HG03103 (cell line): ENCODE measurements around the gene ACSF3.
A peak's percentile ranks its signal among the peaks of the same experiment; 100 is the strongest.

ENCODE experiments used
- ATAC-seq: cut with Tn5 transposase; IDR thresholded peaks from one replicate; pipeline ENCODE4 v1.9.1; 2021; ENCODE audit warnings: low read depth; ENCODE audit not compliant: unreplicated experiment

ACSF3 gene

DNA sequence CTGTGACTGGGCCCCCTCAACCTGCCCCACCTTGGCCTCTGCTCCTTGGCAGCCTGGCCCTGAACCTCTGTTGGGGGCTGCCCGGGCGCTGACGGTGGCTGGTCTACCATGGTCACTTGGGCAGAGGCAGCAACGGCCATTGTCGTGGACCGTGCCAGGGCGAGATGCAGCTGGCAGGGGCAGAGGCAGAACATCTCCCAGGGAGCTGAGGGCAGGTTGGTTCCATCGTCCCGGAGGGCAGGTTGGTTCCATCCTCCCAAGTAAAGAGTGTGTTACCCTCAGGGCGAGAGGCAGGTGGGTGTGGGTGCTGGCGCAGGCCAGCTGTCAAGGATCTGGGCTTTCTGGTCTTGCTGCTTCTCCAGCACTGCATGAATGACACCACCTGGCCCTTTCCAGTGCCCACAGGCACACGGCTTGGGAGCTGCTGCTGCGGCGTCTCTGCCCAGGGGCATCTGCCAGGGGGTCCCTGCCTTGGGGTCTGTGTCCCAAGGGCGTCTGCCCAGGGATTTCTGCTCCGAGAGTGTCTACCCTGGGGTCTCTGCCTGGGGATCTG lies 12.0 kb downstream of the ACSF3 start:
- no peak for ATAC-seq

DNA sequence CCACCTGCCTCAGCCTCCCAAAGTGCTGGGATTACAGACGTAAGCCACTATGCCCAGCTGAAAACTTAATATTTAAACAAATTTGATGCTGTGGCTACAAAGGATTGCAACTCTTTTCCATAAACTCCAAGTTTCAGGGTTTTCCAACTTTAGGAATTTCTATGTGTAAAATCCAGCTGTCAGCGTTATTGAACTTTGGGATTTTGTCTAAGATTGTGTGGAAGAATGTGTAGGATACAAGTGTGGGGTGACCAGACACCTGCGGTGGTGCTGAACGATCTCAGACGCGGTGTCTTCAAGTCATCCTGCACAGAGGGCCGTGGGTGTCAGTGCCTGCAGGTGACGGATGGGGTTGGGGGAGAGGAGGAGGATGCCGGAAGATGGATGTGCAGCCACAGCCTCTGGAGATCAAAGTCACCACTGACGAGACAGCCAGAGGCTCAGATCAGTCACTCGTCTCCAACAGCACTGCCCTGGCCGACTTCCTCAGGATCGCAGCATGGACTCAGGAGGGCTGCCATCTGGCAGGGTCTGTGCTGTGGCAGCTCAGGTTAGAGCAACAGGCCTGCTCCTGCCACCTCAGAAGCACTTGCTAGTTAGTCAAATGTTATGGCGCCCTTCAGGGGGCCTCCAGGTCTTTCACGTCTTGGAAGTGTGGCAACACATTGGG lies 13.0 kb downstream of the ACSF3 start:
- no peak for ATAC-seq

DNA sequence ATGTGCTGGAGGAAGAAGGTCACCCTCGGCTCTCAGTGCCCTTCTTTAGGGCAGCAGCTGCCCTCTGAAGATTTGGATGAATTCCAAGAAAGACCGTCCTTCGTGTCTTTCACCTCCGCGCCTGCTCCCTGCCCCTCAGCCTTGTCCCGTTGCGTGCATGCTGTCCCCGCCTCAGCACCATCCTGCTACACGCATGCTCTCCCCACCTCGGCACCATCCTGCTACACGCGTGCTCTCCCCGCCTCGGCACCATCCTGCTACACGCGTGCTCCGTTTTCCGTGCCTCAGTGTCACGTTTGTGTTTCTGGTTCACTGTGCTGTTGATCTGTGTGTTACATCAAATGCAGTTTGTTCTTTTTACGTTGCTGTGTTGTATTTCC lies 13.5 kb downstream of the ACSF3 start:
- ATAC-seq, result no peak

DNA sequence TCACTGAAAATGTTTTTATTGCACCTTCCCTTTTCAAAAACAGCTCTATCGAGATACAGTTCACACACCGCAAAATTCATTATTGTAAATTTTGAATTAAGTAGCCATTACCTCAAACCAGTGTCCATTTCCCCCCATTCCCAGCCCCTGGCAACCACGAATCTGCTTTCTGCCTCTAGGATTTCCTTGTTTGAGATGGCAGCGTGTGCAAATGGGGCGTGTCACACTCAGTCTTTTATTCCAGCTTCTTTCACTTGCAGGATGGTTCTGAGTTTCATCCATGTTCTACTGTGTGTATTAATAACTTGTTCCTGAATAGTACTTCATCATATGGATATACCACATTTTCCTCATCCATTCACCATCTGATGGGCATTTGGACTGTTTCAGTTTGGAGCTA lies 14.8 kb downstream of the ACSF3 start:
- ATAC-seq, result no peak

DNA sequence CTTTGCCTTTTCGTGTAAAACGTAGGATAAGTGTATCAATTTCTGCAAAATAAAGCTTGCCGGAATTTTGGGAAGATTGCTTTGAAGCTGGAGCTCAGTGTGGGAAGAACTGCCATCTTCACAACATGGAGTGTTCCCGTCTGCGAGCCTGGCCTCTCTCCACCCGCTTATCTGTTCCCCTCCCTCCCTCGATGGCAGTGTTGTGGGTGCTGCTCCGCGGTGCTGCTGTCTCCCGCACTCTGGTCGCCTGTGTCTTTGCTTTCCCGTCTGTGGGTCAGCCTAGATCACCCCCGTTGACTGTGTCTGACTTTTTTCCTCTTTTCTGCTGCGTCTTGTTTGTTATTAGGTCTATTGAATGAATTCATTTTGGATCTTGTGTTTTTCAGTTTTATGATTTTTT lies 17.0 kb downstream of the ACSF3 start:
- no peak for ATAC-seq

DNA sequence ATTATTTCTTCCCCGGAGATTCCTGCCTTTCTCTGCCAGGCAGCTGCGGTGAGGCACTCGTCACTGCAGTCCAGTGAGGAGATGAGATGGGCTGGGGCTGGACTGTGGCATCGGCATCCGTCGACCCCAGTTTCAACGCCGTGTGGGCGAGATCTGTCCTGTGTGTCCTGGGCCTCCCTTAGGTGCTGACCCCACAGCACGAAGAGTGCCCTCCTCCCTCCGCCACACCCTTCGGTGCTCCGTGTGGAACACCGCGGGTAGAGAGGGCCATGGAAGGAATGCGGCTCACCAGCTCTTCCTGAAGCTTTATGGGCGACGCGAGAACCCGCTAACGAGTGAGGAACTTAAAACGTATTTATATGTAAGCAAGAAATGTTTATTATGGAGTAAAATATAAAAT lies 17.6 kb downstream of the ACSF3 start:
- ATAC-seq, result no peak

DNA sequence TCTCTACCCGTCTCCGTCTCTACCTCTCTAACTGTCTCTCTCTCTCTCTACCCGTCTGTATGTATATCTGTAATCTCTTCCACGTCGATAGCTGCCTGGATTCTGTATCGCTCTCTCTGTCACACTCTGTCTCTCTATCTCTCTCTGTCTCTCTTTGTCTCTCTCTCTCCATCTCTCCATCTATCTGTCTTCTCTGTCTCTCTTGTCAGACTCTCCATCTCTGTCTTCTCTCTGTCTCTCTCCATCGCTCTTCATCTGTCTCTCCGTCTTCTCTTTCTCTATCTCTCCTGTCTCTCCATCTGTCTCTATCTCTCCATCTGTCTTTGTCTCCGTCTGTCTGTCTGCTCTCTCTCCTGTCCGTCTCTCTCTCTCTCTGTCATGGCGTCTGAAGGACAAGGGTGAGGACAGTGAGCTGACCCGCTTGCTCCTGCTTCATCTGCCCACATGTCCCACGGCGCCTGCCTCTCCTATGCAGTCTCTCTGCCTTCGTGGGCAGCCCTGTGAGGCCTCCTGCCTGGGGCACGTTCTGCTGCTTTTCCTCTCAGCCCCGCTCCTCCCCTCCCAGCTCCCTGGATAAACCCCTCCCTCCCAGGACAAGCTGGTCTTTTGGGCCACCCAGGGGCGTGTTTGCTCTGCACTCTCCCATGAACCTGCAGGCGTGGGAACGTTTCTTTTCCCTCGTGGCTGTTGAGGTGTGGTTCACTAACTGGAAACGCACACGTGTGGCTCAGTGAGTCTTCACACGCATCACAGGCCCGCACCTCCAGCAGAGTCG lies 18.9 kb downstream of the ACSF3 start:
- no peak for ATAC-seq

DNA sequence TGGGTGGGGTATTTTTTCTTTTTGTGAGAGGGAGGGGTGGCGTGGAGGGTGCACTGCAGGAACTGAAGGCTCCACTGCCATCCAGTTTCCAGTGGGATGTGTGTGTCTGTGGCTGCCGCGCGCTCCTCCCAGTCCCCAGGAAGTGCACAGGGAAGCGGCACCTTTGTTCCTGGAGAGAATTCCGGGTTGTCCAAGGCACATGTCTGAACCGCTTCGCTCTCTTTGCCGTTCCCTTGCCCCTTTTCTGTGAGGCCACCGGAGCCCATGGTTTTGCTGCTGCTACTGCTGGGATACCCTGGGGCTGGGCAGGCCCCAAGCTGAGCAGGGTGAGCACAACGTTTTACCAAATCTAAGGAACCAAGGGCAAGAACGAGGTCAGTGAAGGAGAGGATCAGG lies 19.5 kb downstream of the ACSF3 start:
- no peak for ATAC-seq

DNA sequence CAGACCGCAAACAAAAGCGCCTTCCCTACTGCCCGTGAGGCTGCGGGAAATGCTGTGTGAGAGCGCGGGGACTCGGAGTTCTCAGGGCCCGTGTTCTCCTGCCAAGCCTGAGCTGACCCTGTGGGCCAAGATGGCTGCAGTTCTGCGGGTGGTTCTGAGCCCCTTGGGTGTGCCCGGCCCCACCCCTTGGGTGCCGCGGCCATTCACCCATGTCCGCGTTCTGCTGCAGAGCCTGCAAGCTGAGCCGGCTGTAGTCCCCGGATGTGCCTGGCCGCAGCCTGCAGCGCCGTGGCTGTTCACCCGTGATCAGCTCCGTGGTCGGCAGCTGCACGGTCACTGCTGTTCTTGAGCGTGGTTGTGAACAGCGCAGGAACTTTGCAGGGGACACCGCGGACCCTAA lies 20.0 kb downstream of the ACSF3 start:
- no peak for ATAC-seq

DNA sequence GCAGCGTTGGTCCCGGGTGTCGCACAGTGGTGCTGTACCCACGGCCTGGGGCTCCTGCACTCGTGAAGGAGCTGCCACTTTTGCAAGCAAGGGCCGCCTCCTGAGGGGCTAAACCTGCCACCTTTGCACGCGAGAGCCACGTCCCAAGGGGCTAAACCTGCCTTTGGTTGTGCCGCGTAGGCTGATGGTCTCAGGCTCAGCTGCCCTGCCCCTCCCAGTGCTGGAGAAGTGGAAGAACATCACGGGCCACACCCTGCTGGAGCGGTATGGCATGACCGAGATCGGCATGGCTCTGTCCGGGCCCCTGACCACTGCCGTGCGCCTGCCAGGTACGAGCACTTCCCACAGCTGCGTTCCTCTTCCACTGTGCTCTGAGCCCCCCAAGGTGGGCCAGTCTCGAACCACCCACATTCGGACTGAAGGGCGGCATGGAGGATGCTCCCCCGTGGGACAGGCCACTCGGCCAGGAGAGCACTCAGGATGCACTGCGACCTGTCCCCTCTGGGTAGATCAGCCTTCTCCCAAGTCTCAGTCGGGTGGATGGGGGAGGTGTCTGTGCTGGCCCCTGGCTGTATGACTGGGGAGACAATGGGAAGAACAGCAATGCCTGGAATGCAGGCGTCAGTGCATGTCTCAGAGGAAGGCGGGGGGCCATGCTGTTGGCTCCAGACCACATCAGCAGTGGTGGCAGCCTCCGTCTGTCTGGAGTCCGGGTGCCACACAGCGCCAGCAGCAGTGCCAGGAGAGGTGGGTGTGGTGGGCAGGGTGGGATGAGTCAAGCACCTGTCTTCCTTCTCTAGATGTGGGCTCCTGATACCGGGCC lies 20.7 kb downstream of the ACSF3 start:
- ATAC-seq, result no peak

DNA sequence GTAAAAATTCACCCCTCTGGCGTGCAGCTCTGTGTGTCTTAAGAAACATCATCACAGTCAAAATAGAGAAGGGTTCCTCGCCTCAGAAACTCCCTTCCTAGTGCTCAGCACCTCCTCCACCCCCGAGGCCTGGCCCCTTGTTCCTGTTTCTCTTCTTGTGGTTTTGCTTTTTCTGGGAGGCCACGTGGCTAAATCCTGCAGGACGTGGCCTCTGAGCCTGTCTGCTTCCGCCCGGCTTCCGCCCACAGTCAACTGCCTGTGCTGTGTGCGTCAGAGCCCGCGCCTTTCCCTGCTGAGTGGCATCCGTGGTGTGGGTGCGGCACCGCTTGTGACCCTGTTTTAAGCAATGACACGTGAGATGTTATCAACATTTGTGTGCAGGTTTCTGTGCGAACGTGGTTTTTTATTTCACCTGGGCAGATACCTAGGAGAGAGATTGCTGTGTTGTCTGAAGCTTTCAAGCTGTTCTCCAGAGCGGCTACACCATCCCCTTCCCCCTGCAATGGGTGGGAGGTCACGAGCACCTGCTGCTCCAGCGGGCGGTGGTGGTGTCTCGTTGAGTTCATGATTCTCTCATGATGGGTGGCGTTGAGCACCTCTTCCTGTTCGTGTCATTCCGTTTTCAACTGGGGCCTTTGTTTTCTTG lies 21.7 kb downstream of the ACSF3 start:
- peak; percentile 60 for ATAC-seq

DNA sequence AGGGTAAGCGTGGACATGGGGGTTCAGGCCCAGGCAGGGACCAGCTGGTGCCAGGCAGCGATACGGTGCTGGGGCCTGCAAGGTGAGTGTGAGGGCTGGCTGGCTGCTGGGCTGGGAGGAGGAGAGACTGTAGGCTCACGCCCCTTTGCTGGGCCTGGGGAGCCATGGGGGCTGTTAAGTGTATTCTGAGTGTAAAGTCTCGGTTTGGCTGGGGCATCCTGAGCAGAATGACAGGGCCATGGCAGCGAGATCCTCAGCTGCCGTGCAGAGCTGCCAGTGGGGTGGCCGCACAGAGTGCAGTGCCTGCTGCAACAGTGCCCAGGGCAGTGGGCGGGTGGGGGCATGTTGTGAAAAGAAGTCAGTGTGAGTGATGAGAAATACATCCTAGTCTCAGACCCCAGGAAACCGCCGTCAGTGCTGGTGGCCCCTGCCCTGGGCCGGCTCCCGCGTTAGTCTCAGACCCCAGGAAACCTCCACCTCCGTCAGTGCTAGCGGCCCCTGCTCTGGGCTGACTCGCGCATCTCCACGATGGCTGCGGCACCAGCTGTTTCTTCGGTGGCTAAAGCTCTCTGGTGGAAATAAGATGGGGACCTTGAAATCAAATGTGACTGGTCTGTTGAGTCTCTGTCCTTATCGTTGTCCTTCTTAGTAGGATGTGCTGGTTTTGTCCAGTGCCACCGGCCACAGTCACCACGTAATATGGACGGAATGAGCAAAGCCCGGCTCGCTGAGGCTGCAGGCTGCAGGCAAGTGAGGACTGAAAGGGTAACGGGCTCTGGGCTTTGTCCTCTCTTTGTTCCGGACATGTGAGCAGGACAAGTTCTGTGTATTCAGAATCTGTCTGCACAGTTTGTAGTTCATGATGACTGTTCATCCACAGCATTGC lies 22.9 kb downstream of the ACSF3 start:
- no peak for ATAC-seq

DNA sequence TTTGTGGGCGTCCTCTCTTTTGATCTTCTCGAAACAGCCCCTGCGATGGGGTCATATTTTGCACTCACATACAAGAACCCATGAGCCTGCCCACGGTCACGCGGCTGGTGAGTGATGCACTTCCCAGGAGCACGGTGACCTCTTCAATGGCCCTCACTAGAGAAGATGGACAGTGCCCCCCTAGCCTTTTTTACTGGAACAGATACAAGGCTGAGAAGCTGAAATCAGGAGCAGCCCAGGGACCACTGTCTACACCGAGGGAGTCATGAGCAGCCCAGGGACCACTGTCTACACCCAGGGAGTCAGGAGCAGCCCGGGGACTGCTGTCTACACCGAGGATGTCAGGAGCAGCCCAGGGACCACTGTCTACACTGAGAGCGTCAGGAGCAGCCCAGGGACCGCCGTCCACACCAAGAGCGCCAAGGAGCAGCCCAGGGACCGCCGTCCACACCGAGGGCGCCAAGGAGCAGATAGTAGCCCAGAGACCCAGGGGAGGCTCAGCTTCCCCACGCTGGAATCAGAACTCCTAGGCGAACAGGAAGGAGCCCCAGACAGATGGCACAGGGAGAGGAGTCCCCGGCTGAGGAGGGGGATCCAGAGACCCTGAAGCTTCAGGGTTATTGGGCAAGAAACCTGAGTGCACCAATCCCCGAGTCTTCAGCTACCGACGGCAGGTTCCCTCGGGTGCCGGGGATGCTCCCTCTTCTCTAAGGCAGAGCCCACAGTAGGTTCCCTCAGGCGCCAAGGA lies 23.7 kb downstream of the ACSF3 start:
- ATAC-seq, result no peak

DNA sequence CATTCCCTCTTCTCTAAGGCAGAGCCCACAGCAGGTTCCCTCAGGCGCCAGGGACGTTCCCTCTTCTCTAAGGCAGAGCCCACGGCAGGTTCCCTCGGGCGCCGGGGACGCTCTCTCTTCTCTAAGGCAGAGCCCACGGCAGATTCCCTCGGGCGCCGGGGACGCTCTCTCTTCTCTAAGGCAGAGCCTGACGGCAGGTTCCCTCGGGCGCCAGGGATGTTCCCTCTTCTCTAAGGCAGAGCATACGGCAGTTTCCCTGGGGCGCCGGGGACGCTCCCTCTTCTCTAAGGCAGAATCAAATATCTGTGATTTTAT lies 24.3 kb downstream of the ACSF3 start:
- no peak for ATAC-seq

DNA sequence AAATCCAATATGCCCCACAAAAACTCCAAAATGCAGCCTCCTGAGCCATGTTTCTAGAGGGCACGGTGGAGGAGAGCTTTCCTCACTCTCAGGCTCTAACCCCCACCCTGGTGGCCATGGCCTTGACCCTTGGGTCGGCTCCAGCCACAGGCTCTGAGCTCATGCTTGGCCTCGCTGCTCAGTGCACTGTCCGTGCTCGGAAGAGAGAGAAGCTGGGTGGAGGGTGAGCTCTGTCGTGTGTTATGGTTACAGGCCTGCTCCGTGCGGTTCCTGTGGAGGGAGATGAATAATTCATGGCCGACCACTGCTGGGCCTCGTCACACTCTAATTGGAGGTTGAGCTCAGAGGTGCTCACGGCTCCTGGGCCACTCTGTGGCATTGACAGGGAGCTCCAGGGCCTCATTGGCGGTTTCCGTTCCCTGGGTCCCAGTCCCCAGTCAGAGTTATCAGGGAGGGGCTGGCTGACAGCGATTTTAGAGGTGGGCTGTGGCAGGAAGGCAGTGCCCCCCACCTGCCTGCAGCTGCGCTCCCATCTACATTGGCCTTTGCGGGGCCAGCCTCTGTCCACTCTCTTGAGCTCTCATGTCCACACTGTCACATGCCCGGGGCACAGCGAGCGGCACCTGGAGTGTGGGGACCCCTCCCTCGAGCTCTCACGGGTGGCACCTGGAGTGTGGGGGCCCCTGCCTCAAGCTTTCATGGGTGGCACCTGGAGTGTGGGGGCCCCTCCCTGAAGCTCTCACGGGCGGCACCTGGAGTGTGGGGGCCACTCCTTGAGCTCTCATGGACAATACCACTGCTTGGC lies 24.9 kb downstream of the ACSF3 start:
- no peak for ATAC-seq

DNA sequence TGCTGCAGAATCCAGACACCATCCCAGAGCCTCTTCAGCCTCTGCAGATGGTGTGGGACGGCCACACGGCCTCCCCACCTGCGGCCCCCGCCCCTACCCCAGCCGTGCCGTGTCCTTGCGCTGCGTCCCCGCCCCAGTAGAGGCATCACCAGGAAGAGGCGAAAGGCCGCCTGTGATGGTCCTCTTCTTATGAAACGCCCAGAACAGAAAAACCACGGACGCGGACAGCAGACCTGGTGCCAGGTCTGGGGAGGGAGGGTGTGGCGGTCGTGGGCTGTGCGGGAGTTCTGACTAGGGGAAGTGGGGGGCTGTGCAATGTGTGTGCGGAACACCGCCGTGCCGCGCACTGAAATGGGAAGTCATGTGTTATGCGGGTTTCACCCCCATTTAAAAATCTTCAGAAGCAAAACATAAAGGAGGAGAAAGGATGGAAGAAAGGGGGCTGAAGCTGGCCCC lies 25.5 kb downstream of the ACSF3 start:
- no peak for ATAC-seq

DNA sequence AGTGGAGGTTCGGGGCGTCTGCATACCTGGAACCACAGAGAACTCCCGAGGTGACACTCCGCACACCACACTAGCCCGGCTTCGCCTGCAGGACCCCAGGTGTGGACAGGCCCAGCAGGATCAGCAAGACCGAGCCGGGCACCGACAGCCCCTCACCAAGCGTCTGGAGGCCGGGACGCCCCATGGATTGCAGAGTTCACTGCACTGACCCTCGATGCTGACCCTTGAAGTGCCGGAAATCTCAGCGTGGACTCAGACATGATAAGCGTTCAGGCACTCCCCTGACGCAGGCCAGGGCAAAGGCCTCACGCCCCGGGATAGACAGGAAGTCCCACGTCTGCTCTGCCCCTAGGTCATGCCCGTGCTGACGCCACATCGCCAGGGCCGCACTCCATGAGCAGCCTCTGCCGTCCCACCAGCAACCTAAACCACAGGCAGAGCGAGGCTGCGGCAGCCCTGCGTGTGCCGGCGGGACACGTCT lies 26.0 kb downstream of the ACSF3 start:
- no peak for ATAC-seq

DNA sequence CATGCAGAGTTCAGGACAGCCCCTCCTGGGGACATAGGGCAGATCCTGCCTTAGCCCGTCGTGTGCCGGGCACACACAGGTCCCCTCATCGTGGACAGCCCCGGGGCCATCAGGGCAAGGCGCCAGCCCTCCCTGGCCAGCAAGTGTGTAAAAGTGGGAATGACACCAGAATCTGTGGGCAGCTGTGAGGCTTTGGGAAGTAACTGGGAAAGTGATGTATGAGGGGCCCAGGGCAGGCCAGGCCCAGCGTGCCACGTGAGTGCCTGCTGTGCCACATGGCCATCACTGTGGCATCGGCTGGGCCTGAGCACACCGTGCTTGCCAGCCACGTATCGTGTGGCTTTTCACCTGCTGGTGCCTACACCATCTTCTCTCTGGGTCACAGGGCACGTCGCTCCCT lies 26.6 kb downstream of the ACSF3 start:
- ATAC-seq, result no peak
